Esophagus squamous epithelium (tissue), 5 donors: ENCODE data around the gene C1orf21. TPM values are rescaled to one million over a fixed set of nuclear protein-coding genes. Genes with fewer than 3 reads are reported as not detected.

Experiments used
- DNase-seq: peaks from one replicate; lab custom pipeline; 2025; lab: John Stamatoyannopoulos, UW
- H3K27ac ChIP-seq, 4 donors: fragments of 200-600 bp; sonication (generic); one replicate each; pipeline ENCODE4 v1.5.1; 2016 to 2019; ENCODE audit warnings: mild to moderate bottlenecking in 1 of 4
- H3K27me3 ChIP-seq, 4 donors: fragments of 200-600 bp; sonication (generic); 1 replicate in 3 of 4; 2 replicates in 1 of 4; pipeline versions ENCODE4 v1.5.1 to v1.6.0; 2017 to 2021; ENCODE audit warnings: antibody characterized with exemption in 1 of 4
- H3K36me3 ChIP-seq, 3 donors: fragments of 200-600 bp; sonication (generic); one replicate each; pipeline ENCODE4 v1.5.1; 2016 to 2019
- H3K4me1 ChIP-seq, 3 donors: fragments of 200-600 bp; sonication (generic); one replicate each; pipeline ENCODE4 v1.5.1; 2017 to 2019
- H3K4me3 ChIP-seq, 4 donors: fragments of 200-600 bp; sonication (generic); 1 replicate in 3 of 4; 2 replicates in 1 of 4; pipeline ENCODE4 v1.5.1; 2016 to 2019; ENCODE audit warnings: mild to moderate bottlenecking in 2 of 4, moderate library complexity in 1 of 4
- H3K9me3 ChIP-seq, 3 donors: fragments of 200-600 bp; sonication (generic); one replicate each; pipeline ENCODE4 v1.5.1; 2016 to 2019
- CTCF ChIP-seq, 6 experiments: fragments of 450-650 bp in 4 of 6; fragments of 200-600 bp in 2 of 6; sonication (generic) in 2 of 6; IDR thresholded peaks; one replicate each; pipeline ENCODE4 v1.5.1; 2016 to 2019; ENCODE audit warnings: antibody characterized with exemption in 6 of 6, mild to moderate bottlenecking in 4 of 6, moderate library complexity in 4 of 6
- POLR2A ChIP-seq, 4 donors: fragments of 450-650 bp; IDR thresholded peaks; one replicate each; pipeline ENCODE4 v1.6.1; 2017; ENCODE audit warnings: antibody characterized with exemption in 4 of 4, mild to moderate bottlenecking in 4 of 4, moderate library complexity in 3 of 4
- WGBS, 2 donors: methylation state at CpG; one replicate each; pipeline ENCODE4 v1.1.5; 2018; 5-methylcytosine and 5-hydroxymethylcytosine counted together
- intact Hi-C: fragments of 100-400 bp; cut with DNase I; formaldehyde crosslinking; loops from one replicate; pipeline ENCODE4 v1.15.0; 2022
- total RNA-seq, 4 donors: library from RNA; depleted of rRNA; stranded (reverse); fragments of >200 nt; gene quantifications; one replicate each; pipeline ENCODE4 v1.1.0, GENCODE V29; 2016
- donor health status: DM: yes; HTN: yes; CAD: no.

Gene C1orf21
- total RNA-seq, 4 donors from 2014 or later: 14.6 to 55.7 (median 36.2) TPM

- intact Hi-C loops: no loop called here
- Histone ChIP-seq H3K27ac (peak overlapping the region in 2 of 4 donors; percentile 10 to 22), H3K4me3 (no peak overlapping the region), H3K36me3 (peaks cover 0 to 9% (median 0%) of the 10 kb centered on the region in 3 donors), H3K9me3 (peaks cover 0 to 8% (median 0%) of the 10 kb centered on the region in 3 donors), H3K27me3 (no peaks in the 10 kb centered on the region), H3K4me1 (peaks cover 0 to 35% (median 15%) of the 10 kb centered on the region in 3 donors)
- no peak for TF ChIP-seq POLR2A (IDR thresholded peaks at IDR 0.05)
- no peak for TF ChIP-seq CTCF (IDR thresholded peaks at IDR 0.05)
- DNase-seq: no peak
- 53 to 80% methylated on average over 2 of the region's 2 CpGs for WGBS, 2 donors
Measured at GRCh38 chr1:184533049-184533448, 146.2 kb downstream of the C1orf21 start.

GRCh38 chr1:184533915-184534314 lies 147.1 kb downstream of the C1orf21 start:
- Histone ChIP-seq H3K4me1 (peaks cover 0 to 35% (median 15%) of the 10 kb centered on the region in 3 donors), H3K27me3 (no peaks in the 10 kb centered on the region), H3K4me3 (no peak overlapping the region), H3K27ac (peak overlapping the region in 3 of 4 donors; percentile 43 to 80 (median 71)), H3K9me3 (peaks cover 0 to 10% (median 0%) of the 10 kb centered on the region in 3 donors), H3K36me3 (peaks cover 0 to 9% (median 0%) of the 10 kb centered on the region in 3 donors)
- WGBS, 2 donors: 71 to 85% methylated on average over 4 of the region's 4 CpGs
- TF ChIP-seq CTCF (IDR thresholded peaks at IDR 0.05): no peak
- no peak for TF ChIP-seq POLR2A (IDR thresholded peaks at IDR 0.05)
- no peak for DNase-seq
- intact Hi-C loops: no loop called here

- Histone ChIP-seq H3K4me1 (peaks cover 0 to 35% (median 15%) of the 10 kb centered on the region in 3 donors), H3K27me3 (no peaks in the 10 kb centered on the region), H3K9me3 (peaks cover 0 to 11% (median 0%) of the 10 kb centered on the region in 3 donors), H3K4me3 (no peak overlapping the region), H3K27ac (peak overlapping the region; percentile 5 to 86 (median 76)), H3K36me3 (peaks cover 0 to 9% (median 0%) of the 10 kb centered on the region in 3 donors)
- no peak for TF ChIP-seq CTCF (IDR thresholded peaks at IDR 0.05)
- no peak for TF ChIP-seq POLR2A (IDR thresholded peaks at IDR 0.05)
- intact Hi-C loops: no loop called here
- WGBS, 2 donors: 70 to 86% methylated on average over 4 to 7 of the region's 7 CpGs
- no peak for DNase-seq
Measured at GRCh38 chr1:184534690-184535089, 147.9 kb downstream of the C1orf21 start.

GRCh38 chr1:184535191-184535970 lies 148.6 kb downstream of the C1orf21 start:
- peaks cover 0 to 11% (median 0%) of the 10 kb centered on the region in 3 donors for H3K9me3 ChIP-seq
- 63 to 69% methylated on average over 5 of the region's 5 CpGs for WGBS, 2 donors
- intact Hi-C loops: no loop called here
- TF ChIP-seq POLR2A (IDR thresholded peaks at IDR 0.05): no peak
- no peak for TF ChIP-seq CTCF (IDR thresholded peaks at IDR 0.05)
- H3K4me3 ChIP-seq: no peak overlapping the region
- peaks cover 0 to 9% (median 0%) of the 10 kb centered on the region in 3 donors for H3K36me3 ChIP-seq
- H3K27me3 ChIP-seq: no peaks in the 10 kb centered on the region
- H3K27ac ChIP-seq: peak overlapping the region; percentile 6 to 86 (median 76)
- DNase-seq: no peak
- H3K4me1 ChIP-seq: peaks cover 0 to 35% (median 15%) of the 10 kb centered on the region in 3 donors
